Stomach (tissue), 9 donors: ENCODE measurements around the gene HIGD2A. TPM values are rescaled to one million over a fixed set of nuclear protein-coding genes. Genes with fewer than 3 reads are reported as not detected.

Experiments
- DNase-seq, 2 donors: peaks; one replicate each; pipeline versions ENCODE4 v3.0.0 to v3.0.0-alpha.2; 2013 to 2019
- H3K27ac ChIP-seq, 5 donors: fragments of 200-600 bp in 4 of 5; sonication (generic) in 4 of 5; one replicate each; pipeline ENCODE4 v1.5.1; 2013 to 2019; ENCODE audit warnings: mild to moderate bottlenecking in 1 of 5, moderate library complexity in 1 of 5
- H3K27me3 ChIP-seq, 3 donors: fragments of 200-600 bp; sonication (generic); one replicate each; pipeline ENCODE4 v1.5.1; 2017 to 2019; ENCODE audit warnings: mixed run types in 1 of 3
- H3K36me3 ChIP-seq, 4 donors: fragments of 200-600 bp; sonication (generic); 1 replicate in 3 of 4; 2 replicates in 1 of 4; pipeline ENCODE4 v1.5.1; 2016 to 2019
- H3K4me1 ChIP-seq, 4 donors: fragments of 200-600 bp; sonication (generic); one replicate each; pipeline ENCODE4 v1.5.1; 2016 to 2019
- H3K4me3 ChIP-seq, 4 donors: fragments of 200-600 bp; sonication (generic) in 3 of 4; one replicate each; pipeline ENCODE4 v1.5.1; 2016 to 2019; ENCODE audit warnings: mild to moderate bottlenecking in 1 of 4
- H3K9me3 ChIP-seq, 4 donors: fragments of 200-600 bp; sonication (generic); one replicate each; pipeline ENCODE4 v1.5.1; 2016 to 2019
- CTCF ChIP-seq, 7 experiments: fragments of 450-650 bp in 4 of 7; fragments of 200-600 bp in 3 of 7; sonication (generic) in 3 of 7; IDR thresholded peaks; one replicate each; pipeline ENCODE4 v1.5.1; 2016 to 2019; ENCODE audit warnings: antibody characterized with exemption in 7 of 7, control low read depth in 2 of 7, mild to moderate bottlenecking in 1 of 7
- EP300 ChIP-seq: sonication (generic); formaldehyde crosslinking; IDR thresholded peaks from one replicate; pipeline ENCODE4 v1.6.1; 2017; ENCODE audit warnings: antibody characterized with exemption
- POLR2A ChIP-seq, 4 donors: fragments of 450-650 bp; IDR thresholded peaks; one replicate each; pipeline ENCODE4 v1.6.1; 2016; ENCODE audit warnings: antibody characterized with exemption in 4 of 4, control low read depth in 2 of 4, mild to moderate bottlenecking in 1 of 4, moderate library complexity in 1 of 4
- POLR2AphosphoS5 ChIP-seq, 3 donors: sonication (generic); formaldehyde crosslinking; IDR thresholded peaks; one replicate each; pipeline ENCODE4 v1.6.1; 2016; ENCODE audit warnings: antibody characterized with exemption in 3 of 3
- WGBS, 5 donors: extraction: QIAGEN DNeasy Blood & Tissue Kit in 3 of 5; methylation state at CpG; one replicate each; pipeline versions ENCODE4 v1.1.5 to v1.1.7; 2013 to 2018; 5-methylcytosine and 5-hydroxymethylcytosine counted together
- intact Hi-C: fragments of 100-400 bp; cut with DNase I; formaldehyde crosslinking; loops from one replicate; pipeline ENCODE4 v1.15.1; 2023; ENCODE audit warnings: low total_unique reads
- polyA plus RNA-seq, 3 donors: library from polyadenylated mRNA; stranded (reverse); fragments of 200-250 nt; gene quantifications; one replicate each; pipeline ENCODE4 v1.2.3, GENCODE V29; 2013
- total RNA-seq, 5 donors: library from RNA; depleted of rRNA; stranded (reverse); fragments of >200 nt; gene quantifications; one replicate each; pipeline versions ENCODE4 v1.1.0 to v1.2.3, GENCODE V29; 2014 to 2016
- donor health status: healthy with polysubstance abuse.
- donor health status: Bipolar disorder and iron deficiency.
- donor health status: healthy.

HIGD2A gene
- total and polyA plus RNA-seq, 8 donors, result 47.2 to 248 (median 216) TPM

DNA sequence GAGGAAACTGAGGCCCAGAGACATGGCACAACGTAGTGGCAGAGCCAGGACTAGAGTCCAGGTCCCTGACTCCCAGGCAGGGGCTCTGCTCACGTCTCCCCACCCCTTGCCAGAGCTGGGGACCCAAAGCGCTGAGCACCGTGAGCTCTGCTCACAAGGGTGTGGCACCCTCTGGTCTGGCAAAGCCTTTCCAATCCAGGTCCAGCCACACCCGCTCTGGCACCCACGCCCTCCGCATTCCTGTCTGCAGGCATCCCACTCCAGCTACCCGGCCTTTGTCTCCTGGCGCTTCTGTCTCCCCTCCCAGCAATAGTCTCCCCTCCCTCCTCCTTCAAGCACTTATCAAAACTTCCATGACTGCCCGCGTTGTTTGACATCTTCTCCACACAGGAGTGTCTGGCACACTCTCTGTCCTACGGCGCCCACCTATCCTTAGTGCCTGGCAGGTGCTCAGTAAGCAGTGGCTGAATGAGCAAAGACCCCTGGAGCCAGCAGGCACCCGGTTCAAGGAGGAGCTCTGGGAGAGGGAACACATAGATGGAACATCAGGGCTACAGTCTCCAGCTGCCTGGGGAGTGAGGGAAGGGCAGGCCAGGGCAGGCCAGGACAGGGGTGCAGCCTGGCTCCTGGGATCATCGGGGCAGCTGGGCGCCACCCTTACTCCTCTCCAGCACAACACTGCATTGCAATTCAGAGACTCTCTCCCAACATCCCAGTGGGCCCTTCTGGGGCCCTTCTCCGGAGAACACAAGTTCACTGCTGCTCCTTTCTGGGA lies 12.0 kb downstream of the HIGD2A start:
- no peaks in the 10 kb centered on the region for H3K27me3 ChIP-seq
- no peak overlapping the region for H3K4me3 ChIP-seq
- H3K9me3 ChIP-seq, result no peaks in the 10 kb centered on the region
- WGBS, 5 donors, result 34 to 70% (median 50%) methylated on average over 17 of the region's 17 CpGs
- peaks cover 12 to 73% (median 53%) of the 10 kb centered on the region in 4 donors for H3K36me3 ChIP-seq
- TF ChIP-seq CTCF (IDR thresholded peaks at IDR 0.05), result no peak
- TF ChIP-seq POLR2AphosphoS5 (IDR thresholded peaks at IDR 0.05), result no peak
- TF ChIP-seq EP300, result no peak
- TF ChIP-seq POLR2A (IDR thresholded peaks at IDR 0.05), result no peak
- H3K27ac ChIP-seq, result peak overlapping the region in 2 of 5 donors; percentile 29 to 73
- peak; percentile 54 to 71 for DNase-seq
- intact Hi-C loops, result no loop called here
- peaks cover 0 to 51% (median 27%) of the 10 kb centered on the region in 4 donors for H3K4me1 ChIP-seq

DNA sequence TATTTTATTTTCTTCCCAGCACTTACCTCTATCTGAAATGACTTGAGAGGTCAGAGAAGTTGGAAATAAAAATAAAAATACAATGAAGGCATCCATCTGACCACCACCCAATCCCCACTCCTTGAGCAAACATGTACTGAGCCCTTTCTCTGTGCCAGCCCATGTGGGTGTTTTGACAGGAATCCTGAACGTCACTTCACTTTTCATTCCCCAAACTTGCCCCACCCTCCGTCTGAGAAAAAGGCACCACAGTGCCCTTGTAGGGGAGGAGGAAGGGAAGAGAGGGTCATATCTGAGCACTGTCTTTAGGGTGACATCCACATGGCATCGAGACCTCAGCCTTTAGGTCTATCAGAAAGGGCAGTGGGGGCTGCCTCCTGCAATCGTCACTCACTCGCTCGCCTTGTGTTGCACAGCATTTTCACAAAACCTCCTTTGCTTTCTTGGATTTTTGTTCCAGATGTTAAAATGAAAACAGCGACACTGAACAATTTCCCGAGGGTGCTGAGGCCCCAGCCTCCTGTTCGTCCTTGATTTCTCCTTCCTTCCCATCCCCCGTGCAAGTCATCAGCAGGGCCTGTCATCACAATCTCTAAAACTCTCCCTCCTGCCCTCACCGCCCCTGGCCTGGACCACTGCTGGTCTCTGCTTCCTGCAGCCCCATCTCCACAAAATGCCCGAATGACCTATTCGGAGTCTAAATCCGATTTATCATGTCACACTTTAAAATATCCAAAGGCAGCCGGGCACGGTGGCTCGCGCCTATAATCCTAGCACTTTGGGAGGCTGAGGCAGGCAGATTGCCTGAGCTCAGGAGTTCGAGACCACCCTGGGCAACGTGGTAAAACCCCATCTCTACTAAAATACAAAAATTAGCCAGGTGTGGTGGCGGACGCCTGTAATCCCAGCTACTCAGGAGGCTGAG lies 13.0 kb downstream of the HIGD2A start:
- no peak overlapping the region for H3K4me3 ChIP-seq
- H3K27me3 ChIP-seq, result no peaks in the 10 kb centered on the region
- H3K36me3 ChIP-seq, result peaks cover 21 to 73% (median 53%) of the 10 kb centered on the region in 4 donors
- WGBS, 5 donors, result 86 to 89% (median 88%) methylated on average over 22 of the region's 22 CpGs
- no peak for DNase-seq
- H3K27ac ChIP-seq, result peak overlapping the region in 2 of 5 donors; percentile 29 to 73
- H3K4me1 ChIP-seq, result peaks cover 0 to 58% (median 27%) of the 10 kb centered on the region in 4 donors
- no peaks in the 10 kb centered on the region for H3K9me3 ChIP-seq
- intact Hi-C loops, result no loop called here
- TF ChIP-seq POLR2A (IDR thresholded peaks at IDR 0.05) (no peak), EP300 (no peak), CTCF (IDR thresholded peaks at IDR 0.05) (no peak), POLR2AphosphoS5 (IDR thresholded peaks at IDR 0.05) (no peak)

- intact Hi-C loops, result no loop called here
- peaks cover 0 to 74% (median 22%) of the 10 kb centered on the region in 4 donors for H3K4me1 ChIP-seq
- no peak overlapping the region for H3K4me3 ChIP-seq
- peak in 1 of 2 donors; percentile 49 for DNase-seq
- WGBS, 5 donors, result 79 to 90% (median 80%) methylated on average over 18 to 20 of the region's 20 CpGs
- no peaks in the 10 kb centered on the region for H3K9me3 ChIP-seq
- H3K27ac ChIP-seq, result peak overlapping the region in 1 of 5 donors; percentile 73
- H3K27me3 ChIP-seq, result no peaks in the 10 kb centered on the region
- H3K36me3 ChIP-seq, result peaks cover 11 to 81% (median 70%) of the 10 kb centered on the region in 4 donors
- TF ChIP-seq CTCF (IDR thresholded peaks at IDR 0.05), result no peak
- no peak for TF ChIP-seq POLR2A (IDR thresholded peaks at IDR 0.05)
- no peak for TF ChIP-seq POLR2AphosphoS5 (IDR thresholded peaks at IDR 0.05)
- no peak for TF ChIP-seq EP300
Measured at GRCh38 chr5:176405656-176406435, 17.3 kb downstream of the HIGD2A start.
